Activated B cell treated with CpG ODN at 0.5 μM for 24 hours (primary cell): ENCODE results near the gene GTF3C5. TPM values are rescaled to one million over a fixed set of nuclear protein-coding genes. Genes with fewer than 3 reads are reported as not detected.

ENCODE experiments used
- ATAC-seq: fragments of 200-7000 bp; cut with Tn5 transposase; one replicate; pipeline ENCODE4 v1.10.0; 2021; ENCODE audit warnings: low read depth, mild to moderate bottlenecking, moderate library complexity
- CTCF ChIA-PET: fragments of 350-600 bp; sonication (Branson Sonifier 250); formaldehyde crosslinking; loops from one replicate; lab custom pipeline; 2021; ENCODE audit warnings: antibody characterized with exemption; lab: Charles Lee
- POLR2A ChIA-PET: fragments of 350-600 bp; sonication (Branson Sonifier 250); formaldehyde crosslinking; loops from one replicate; lab custom pipeline; 2021; ENCODE audit warnings: antibody characterized with exemption; lab: Charles Lee
- DNase-seq: peaks from one replicate; pipeline ENCODE4 v3.0.0; 2022
- H3K27ac Mint-ChIP-seq: one replicate; pipeline ENCODE4 v1.8.0; 2020; ENCODE audit warnings: mixed read lengths
- H3K27me3 Mint-ChIP-seq: one replicate; pipeline ENCODE4 v1.8.0; 2021; ENCODE audit warnings: mixed read lengths
- H3K36me3 Mint-ChIP-seq: one replicate; pipeline ENCODE4 v1.8.0; 2021; ENCODE audit warnings: low read depth, mixed read lengths
- H3K4me1 Mint-ChIP-seq: one replicate; pipeline ENCODE4 v1.8.0; 2021; ENCODE audit warnings: mixed read lengths
- H3K4me3 Mint-ChIP-seq: one replicate; pipeline ENCODE4 v1.8.0; 2020; ENCODE audit warnings: mild to moderate bottlenecking, mixed read lengths
- H3K9me3 Mint-ChIP-seq: one replicate; pipeline ENCODE4 v1.8.0; 2020; ENCODE audit warnings: mixed read lengths
- intact Hi-C: fragments of 100-400 bp; cut with micrococcal nuclease; formaldehyde crosslinking; loops from one replicate; pipeline ENCODE4 v1.15.1; 2024
- total RNA-seq: library from RNA; stranded (reverse); gene quantifications from 2 replicates; pipeline ENCODE4 v1.2.3, GENCODE V29; 2022
- TF ChIP-seq, protein P1 (sequence below): fragments of 200-600 bp; IDR thresholded peaks from one replicate; pipeline ENCODE4 v1.8.0; 2022; ENCODE audit warnings: antibody characterized with exemption, mild to moderate bottlenecking

GTF3C5 gene
- total RNA-seq, 1 donor from 2014 or later, result 56.6 TPM

DNA sequence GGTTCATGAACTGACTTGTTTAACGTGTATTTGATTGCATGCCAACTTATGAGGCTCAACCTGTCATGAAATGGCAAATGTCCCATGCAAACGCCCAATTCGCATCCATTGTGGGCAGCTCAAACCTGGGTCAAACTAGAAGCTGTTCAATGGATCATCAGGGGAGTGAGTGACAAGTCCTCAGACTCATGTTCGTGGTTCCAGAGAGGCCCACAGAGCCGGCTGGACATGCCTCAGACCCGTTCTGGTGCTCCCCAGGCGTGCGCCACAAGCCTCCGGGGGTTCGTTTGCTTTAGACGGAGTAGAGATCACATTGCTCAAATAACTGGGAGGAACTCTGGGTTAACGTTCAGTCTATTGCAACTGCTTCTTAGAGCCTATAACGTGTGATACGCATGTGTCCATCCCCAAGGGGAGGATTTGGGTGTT, 37.3 kb upstream of the GTF3C5 start:
- Mint-ChIP-seq H3K27me3 (peaks cover 35% of the 10 kb centered on the region), H3K4me1 (peaks cover 11% of the 10 kb centered on the region), H3K36me3 (no peaks in the 10 kb centered on the region), H3K4me3 (no peak overlapping the region), H3K27ac (no peak overlapping the region), H3K9me3 (no peaks in the 10 kb centered on the region)
- DNase-seq (no peak), ATAC-seq (no peak)
- intact Hi-C loops, result no loop called here
- ChIA-PET CTCF (interaction anchor here (1.5 kb wide), 1 partner anchor 16 kb away, joined by 5 read pairs; no protein-coding TSS in a partner anchor), POLR2A (no interaction called here)
- TF ChIP-seq, protein P1, sequence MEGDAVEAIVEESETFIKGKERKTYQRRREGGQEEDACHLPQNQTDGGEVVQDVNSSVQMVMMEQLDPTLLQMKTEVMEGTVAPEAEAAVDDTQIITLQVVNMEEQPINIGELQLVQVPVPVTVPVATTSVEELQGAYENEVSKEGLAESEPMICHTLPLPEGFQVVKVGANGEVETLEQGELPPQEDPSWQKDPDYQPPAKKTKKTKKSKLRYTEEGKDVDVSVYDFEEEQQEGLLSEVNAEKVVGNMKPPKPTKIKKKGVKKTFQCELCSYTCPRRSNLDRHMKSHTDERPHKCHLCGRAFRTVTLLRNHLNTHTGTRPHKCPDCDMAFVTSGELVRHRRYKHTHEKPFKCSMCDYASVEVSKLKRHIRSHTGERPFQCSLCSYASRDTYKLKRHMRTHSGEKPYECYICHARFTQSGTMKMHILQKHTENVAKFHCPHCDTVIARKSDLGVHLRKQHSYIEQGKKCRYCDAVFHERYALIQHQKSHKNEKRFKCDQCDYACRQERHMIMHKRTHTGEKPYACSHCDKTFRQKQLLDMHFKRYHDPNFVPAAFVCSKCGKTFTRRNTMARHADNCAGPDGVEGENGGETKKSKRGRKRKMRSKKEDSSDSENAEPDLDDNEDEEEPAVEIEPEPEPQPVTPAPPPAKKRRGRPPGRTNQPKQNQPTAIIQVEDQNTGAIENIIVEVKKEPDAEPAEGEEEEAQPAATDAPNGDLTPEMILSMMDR, result no peak

DNA sequence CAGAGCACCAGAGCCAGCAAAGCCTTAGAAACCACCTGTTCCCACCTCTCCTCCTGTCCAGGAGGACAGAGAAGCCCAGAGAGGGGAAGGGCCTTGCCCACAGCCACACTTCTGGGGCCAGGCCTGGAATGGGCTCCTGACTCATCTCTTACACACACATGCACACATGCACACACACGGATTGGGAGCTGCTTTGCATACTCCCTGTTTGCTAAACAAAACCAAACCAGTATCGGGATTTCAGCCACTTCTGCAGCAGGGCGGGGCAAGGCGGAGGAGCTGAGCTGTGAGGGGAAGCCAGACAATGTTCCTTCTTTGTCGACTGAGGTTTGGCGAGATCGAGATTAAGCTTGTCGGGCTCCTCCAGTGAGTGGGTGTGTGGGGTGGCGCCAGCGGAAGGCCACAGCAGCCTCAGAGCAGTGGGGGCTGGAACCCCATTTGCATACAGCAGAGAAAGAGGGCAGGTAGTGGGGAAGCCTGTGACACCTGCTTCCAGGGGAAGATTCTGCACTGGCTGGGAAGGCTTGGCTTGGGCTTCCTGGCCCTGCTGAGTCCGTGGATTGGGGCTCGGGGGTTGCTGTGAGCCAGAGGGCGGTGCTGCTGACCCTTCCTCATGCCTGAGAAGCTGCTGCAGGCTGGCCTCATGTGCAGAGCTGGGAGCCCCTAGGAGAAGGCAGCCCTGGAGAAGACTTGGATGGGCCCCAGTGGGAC, 36.2 kb upstream of the GTF3C5 start:
- no peaks in the 10 kb centered on the region for H3K9me3 Mint-ChIP-seq
- POLR2A ChIA-PET, result no interaction called here
- TF ChIP-seq, protein P1, result no peak
- CTCF ChIA-PET, result no interaction called here
- no peaks in the 10 kb centered on the region for H3K36me3 Mint-ChIP-seq
- peaks cover 11% of the 10 kb centered on the region for H3K4me1 Mint-ChIP-seq
- H3K4me3 Mint-ChIP-seq, result no peak overlapping the region
- intact Hi-C loops, result no loop called here
- ATAC-seq (no peak), DNase-seq (no peak)
- H3K27ac Mint-ChIP-seq, result no peak overlapping the region
- peaks cover 35% of the 10 kb centered on the region for H3K27me3 Mint-ChIP-seq

DNA sequence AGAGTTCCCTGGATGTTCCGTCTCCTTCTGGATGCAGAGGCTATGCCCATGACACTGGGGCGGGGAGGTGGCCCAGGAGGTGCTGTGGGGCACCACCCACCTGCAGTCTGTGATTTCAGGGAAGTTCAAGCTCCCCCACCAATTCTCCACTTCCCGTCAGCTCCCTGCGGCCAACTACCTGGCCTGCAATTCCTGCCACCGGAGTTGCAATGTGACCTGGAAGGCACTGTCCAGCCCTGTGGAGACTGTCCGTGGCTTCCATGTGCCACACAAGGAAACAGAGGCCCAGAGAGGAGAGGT, 35.7 kb upstream of the GTF3C5 start:
- CTCF ChIA-PET, result no interaction called here
- no peaks in the 10 kb centered on the region for H3K9me3 Mint-ChIP-seq
- POLR2A ChIA-PET, result no interaction called here
- ATAC-seq (no peak), DNase-seq (no peak)
- TF ChIP-seq, protein P1, result no peak
- H3K4me3 Mint-ChIP-seq, result no peak overlapping the region
- H3K27ac Mint-ChIP-seq, result no peak overlapping the region
- peaks cover 37% of the 10 kb centered on the region for H3K27me3 Mint-ChIP-seq
- H3K36me3 Mint-ChIP-seq, result no peaks in the 10 kb centered on the region
- intact Hi-C loops, result no loop called here
- peaks cover 11% of the 10 kb centered on the region for H3K4me1 Mint-ChIP-seq

DNA sequence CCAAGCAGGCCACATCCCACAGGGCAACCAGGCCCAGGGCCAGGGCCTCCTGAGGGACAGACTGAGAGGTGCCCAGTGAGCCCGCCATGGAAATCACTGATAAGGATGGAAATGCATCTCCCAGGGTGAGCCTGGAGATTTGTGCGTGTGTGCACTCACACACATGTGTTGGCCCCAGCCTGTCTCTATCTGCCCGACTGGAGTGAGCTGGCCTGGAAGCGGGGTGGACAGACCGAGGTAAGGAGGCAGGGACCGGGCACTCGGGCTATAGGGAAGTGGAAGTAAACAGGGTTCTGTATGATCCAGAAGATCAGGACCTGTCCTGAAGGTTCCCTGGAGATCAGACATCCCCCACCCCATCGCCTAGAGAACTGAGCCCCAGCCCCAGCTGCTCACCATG, 34.9 kb upstream of the GTF3C5 start:
- Mint-ChIP-seq H3K27ac (no peak overlapping the region), H3K4me1 (peaks cover 11% of the 10 kb centered on the region), H3K4me3 (no peak overlapping the region), H3K36me3 (no peaks in the 10 kb centered on the region), H3K9me3 (no peaks in the 10 kb centered on the region), H3K27me3 (peaks cover 40% of the 10 kb centered on the region)
- intact Hi-C loops, result no loop called here
- no peak for ATAC-seq
- ChIA-PET POLR2A (no interaction called here), CTCF (no interaction called here)
- no peak for DNase-seq
- TF ChIP-seq, protein P1, result no peak

DNA sequence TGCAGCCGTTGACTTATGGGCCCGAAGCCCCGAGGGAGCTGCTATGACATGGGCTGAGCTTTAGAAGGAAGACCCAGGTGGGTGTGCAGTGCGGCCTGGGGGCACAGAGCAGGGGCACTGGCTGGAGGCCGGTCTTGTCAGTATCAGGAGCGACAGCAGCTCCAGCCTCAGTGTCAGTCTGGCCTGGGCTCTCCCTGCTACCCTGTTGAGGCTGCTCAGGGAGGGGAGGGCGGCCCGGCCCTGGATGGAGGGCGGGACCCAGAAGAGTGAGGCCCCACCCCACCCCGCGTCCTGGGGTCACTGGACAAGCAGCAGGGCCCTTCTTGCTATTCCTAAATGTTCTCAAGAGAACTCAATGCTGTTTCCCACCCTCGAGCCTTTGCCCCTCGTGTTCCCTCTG, 34.3 kb upstream of the GTF3C5 start:
- CTCF ChIA-PET, result no interaction called here
- Mint-ChIP-seq H3K27me3 (peaks cover 41% of the 10 kb centered on the region), H3K27ac (no peak overlapping the region), H3K4me3 (no peak overlapping the region), H3K36me3 (no peaks in the 10 kb centered on the region), H3K4me1 (peaks cover 11% of the 10 kb centered on the region), H3K9me3 (no peaks in the 10 kb centered on the region)
- DNase-seq (no peak), ATAC-seq (no peak)
- intact Hi-C loops, result no loop called here
- POLR2A ChIA-PET, result interaction anchor here (0.7 kb wide), 1 partner anchor 391 kb away, joined by 4 read pairs; no protein-coding TSS in a partner anchor
- TF ChIP-seq, protein P1, result no peak
